Sigmoid colon (tissue), 7 donors: ENCODE measurements around the gene NYNRIN. TPM values are rescaled to one million over a fixed set of nuclear protein-coding genes. Genes with fewer than 3 reads are reported as not detected.

Source experiments
- DNase-seq: peaks from one replicate; pipeline ENCODE4 v3.0.0-alpha.2; 2019
- H3K27ac ChIP-seq, 4 donors: fragments of 200-600 bp; sonication (generic); one replicate each; pipeline ENCODE4 v1.5.1; 2016 to 2019; ENCODE audit warnings: mild to moderate bottlenecking in 1 of 4
- H3K27me3 ChIP-seq, 3 donors: fragments of 200-600 bp; sonication (generic); one replicate each; pipeline ENCODE4 v1.5.1; 2019; ENCODE audit warnings: mild to moderate bottlenecking in 1 of 3
- H3K36me3 ChIP-seq, 4 donors: fragments of 200-600 bp; sonication (generic); one replicate each; pipeline ENCODE4 v1.5.1; 2016 to 2019
- H3K4me1 ChIP-seq, 4 donors: fragments of 200-600 bp; sonication (generic); one replicate each; pipeline ENCODE4 v1.5.1; 2017 to 2019
- H3K4me3 ChIP-seq, 4 donors: fragments of 200-600 bp; sonication (generic); one replicate each; pipeline ENCODE4 v1.5.1; 2017 to 2019; ENCODE audit warnings: mild to moderate bottlenecking in 2 of 4, moderate library complexity in 1 of 4
- H3K9me3 ChIP-seq, 4 donors: fragments of 200-600 bp in 3 of 4; sonication (generic) in 3 of 4; one replicate each; pipeline versions ENCODE4 v1.5.1 to v1.6.1; 2013 to 2019
- EP300 ChIP-seq, 4 donors: sonication (generic); formaldehyde crosslinking; IDR thresholded peaks; one replicate each; pipeline ENCODE4 v1.6.1; 2017; ENCODE audit warnings: antibody characterized with exemption in 4 of 4
- POLR2A ChIP-seq, 2 donors: fragments of 450-650 bp; IDR thresholded peaks; one replicate each; pipeline ENCODE4 v1.6.1; 2016; ENCODE audit warnings: antibody characterized with exemption in 2 of 2, mild to moderate bottlenecking in 2 of 2, moderate library complexity in 2 of 2
- POLR2AphosphoS5 ChIP-seq, 4 donors: sonication (generic); formaldehyde crosslinking; IDR thresholded peaks; one replicate each; pipeline ENCODE4 v1.6.1; 2017; ENCODE audit warnings: antibody characterized with exemption in 4 of 4
- WGBS, 2 donors: extraction: QIAGEN DNeasy Blood & Tissue Kit; methylation state at CpG; one replicate each; pipeline ENCODE4 v1.1.7; 2013; 5-methylcytosine and 5-hydroxymethylcytosine counted together
- intact Hi-C: fragments of 100-400 bp; cut with DNase I; formaldehyde crosslinking; loops from one replicate; pipeline ENCODE4 v1.15.1; 2023
- polyA plus RNA-seq, 3 donors: library from polyadenylated mRNA; stranded (reverse); fragments of 200-250 nt; gene quantifications; one replicate each; pipeline ENCODE4 v1.2.3, GENCODE V29; 2013
- total RNA-seq, 4 donors: library from RNA; depleted of rRNA; stranded (reverse); fragments of >200 nt; gene quantifications; one replicate each; pipeline ENCODE4 v1.1.0, GENCODE V29; 2016
- TF ChIP-seq, protein P1 (sequence below), 4 experiments: fragments of 450-650 bp in 3 of 4; fragments of 200-600 bp in 1 of 4; IDR thresholded peaks; one replicate each; pipeline ENCODE4 v1.5.1; 2016 to 2019; ENCODE audit warnings: antibody characterized with exemption in 4 of 4, mild to moderate bottlenecking in 3 of 4, moderate library complexity in 2 of 4
- donor health status: healthy with polysubstance abuse.
- donor health status: Bipolar disorder and iron deficiency.
- donor health status: healthy.

Gene NYNRIN
- total and polyA plus RNA-seq, 7 donors: 0.60 to 17.4 (median 6.8) TPM

DNA sequence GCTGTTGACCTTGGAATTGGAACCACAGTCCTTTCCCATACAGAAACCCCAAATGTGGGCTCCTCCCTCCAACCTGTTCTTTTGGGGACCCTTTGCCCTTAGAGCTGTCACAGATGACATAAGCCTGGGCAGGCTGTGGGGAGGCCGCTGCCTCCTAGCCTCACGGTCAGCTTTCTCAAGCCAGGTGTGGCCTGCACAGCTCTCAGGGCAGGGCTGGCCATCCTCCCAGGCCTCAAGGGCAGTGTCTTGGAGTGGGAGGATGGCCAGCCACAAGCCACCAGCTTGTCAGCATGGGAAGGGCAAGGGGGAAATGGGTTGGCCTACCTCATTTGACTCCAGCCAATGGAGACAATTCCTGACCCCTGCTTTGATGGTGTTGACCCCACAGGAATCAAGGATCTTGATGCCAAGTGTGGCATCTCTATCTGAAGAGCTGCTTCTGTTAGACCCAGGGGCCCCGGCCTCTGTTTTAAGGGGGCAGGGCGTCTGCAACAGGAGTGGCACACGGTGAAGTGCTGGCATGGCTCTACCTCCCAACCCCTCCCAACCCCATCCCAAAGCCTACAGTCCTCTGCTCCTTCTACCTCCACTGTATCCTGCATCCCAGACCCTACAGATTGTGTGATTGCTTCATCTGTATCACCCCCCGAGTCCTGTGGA, 19.2 kb downstream of the NYNRIN start:
- WGBS, 2 donors: 65 to 82% methylated on average over 6 of the region's 6 CpGs
- H3K4me1 ChIP-seq: peaks cover 0 to 7% (median 0%) of the 10 kb centered on the region in 4 donors
- no peaks in the 10 kb centered on the region for H3K9me3 ChIP-seq
- H3K4me3 ChIP-seq: no peak overlapping the region
- no peak for DNase-seq
- intact Hi-C loops: no loop called here
- TF ChIP-seq POLR2A (IDR thresholded peaks at IDR 0.05) (no peak), EP300 (IDR thresholded peaks at IDR 0.05) (no peak), POLR2AphosphoS5 (IDR thresholded peaks at IDR 0.05) (no peak)
- TF ChIP-seq, protein P1, sequence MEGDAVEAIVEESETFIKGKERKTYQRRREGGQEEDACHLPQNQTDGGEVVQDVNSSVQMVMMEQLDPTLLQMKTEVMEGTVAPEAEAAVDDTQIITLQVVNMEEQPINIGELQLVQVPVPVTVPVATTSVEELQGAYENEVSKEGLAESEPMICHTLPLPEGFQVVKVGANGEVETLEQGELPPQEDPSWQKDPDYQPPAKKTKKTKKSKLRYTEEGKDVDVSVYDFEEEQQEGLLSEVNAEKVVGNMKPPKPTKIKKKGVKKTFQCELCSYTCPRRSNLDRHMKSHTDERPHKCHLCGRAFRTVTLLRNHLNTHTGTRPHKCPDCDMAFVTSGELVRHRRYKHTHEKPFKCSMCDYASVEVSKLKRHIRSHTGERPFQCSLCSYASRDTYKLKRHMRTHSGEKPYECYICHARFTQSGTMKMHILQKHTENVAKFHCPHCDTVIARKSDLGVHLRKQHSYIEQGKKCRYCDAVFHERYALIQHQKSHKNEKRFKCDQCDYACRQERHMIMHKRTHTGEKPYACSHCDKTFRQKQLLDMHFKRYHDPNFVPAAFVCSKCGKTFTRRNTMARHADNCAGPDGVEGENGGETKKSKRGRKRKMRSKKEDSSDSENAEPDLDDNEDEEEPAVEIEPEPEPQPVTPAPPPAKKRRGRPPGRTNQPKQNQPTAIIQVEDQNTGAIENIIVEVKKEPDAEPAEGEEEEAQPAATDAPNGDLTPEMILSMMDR (IDR thresholded peaks at IDR 0.05): no peak
- H3K27me3 ChIP-seq: no peaks in the 10 kb centered on the region
- no peak overlapping the region for H3K27ac ChIP-seq
- H3K36me3 ChIP-seq: peaks cover 0 to 26% (median 6%) of the 10 kb centered on the region in 4 donors

- TF ChIP-seq, protein P1 (IDR thresholded peaks at IDR 0.05): no peak
- TF ChIP-seq POLR2A (IDR thresholded peaks at IDR 0.05): peak in 1 of 2 donors; percentile 10
- Histone ChIP-seq H3K36me3 (peaks cover 0 to 20% (median 4%) of the 10 kb centered on the region in 4 donors), H3K4me1 (peaks cover 0 to 7% (median 0%) of the 10 kb centered on the region in 4 donors), H3K27me3 (no peaks in the 10 kb centered on the region), H3K9me3 (no peaks in the 10 kb centered on the region), H3K4me3 (no peak overlapping the region), H3K27ac (no peak overlapping the region)
- intact Hi-C loops: no loop called here
- no peak for DNase-seq
- 12 to 55% methylated on average over 6 of the region's 6 CpGs for WGBS, 2 donors
Observed at GRCh38 chr14:24418492-24418873, 19.7 kb downstream of the NYNRIN start.

- Histone ChIP-seq H3K4me1 (peaks cover 0 to 7% (median 0%) of the 10 kb centered on the region in 4 donors), H3K9me3 (no peaks in the 10 kb centered on the region), H3K27me3 (no peaks in the 10 kb centered on the region), H3K27ac (no peak overlapping the region), H3K36me3 (no peaks in the 10 kb centered on the region), H3K4me3 (no peak overlapping the region)
- DNase-seq: no peak
- intact Hi-C loops: no loop called here
- TF ChIP-seq POLR2A (IDR thresholded peaks at IDR 0.05): no peak
- no peak for TF ChIP-seq POLR2AphosphoS5 (IDR thresholded peaks at IDR 0.05)
- TF ChIP-seq, protein P1 (IDR thresholded peaks at IDR 0.05): no peak
- 49 to 85% methylated on average over 4 of the region's 4 CpGs for WGBS, 2 donors
Observed at GRCh38 chr14:24422261-24422660, 23.5 kb downstream of the NYNRIN start.

DNA sequence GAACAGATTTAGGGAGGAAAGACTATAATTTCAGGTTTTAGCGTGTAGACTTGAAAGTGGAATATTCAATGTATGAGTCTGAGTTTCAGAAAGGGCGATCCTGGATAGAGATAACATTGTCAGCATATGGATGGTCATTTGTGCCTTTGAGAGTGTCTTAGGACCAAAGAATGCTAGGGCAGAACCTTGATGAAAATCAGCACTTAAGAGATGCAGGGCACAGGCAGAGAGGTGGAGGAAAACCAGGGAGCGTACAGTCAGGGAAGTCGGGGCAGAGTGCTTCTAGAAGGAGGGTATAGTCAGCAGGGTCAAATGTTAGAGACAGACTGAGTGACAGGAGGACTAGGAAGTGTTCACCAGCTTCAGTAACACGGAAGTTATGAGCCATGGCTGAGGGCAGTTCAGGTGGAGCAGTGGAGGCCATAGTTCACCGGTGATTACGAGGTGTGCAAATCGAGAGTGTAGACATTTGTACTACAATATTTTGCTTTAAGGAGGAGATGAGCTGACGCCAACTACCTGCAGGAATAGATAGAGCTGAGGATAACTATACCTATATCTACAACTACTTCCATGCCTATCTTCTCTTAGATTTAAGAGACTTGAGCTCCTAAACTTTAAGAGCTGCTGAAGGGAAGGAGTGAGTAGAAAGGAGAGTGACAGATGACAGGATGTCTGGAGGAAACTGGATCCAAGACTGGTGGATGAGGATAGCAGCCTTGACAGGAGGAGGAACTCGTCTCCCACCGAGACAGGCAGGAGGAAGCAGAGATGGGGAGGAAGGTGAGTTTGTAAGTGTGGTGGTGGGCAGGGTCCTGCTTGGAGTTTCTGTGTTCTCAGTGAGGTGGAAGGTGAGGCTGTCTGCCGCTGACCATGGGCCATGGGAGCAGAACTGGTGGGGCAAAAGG, 24.1 kb downstream of the NYNRIN start:
- Histone ChIP-seq H3K9me3 (no peaks in the 10 kb centered on the region), H3K27me3 (no peaks in the 10 kb centered on the region), H3K4me1 (peaks cover 0 to 7% (median 0%) of the 10 kb centered on the region in 4 donors), H3K36me3 (no peaks in the 10 kb centered on the region), H3K27ac (no peak overlapping the region), H3K4me3 (no peak overlapping the region)
- TF ChIP-seq POLR2A (IDR thresholded peaks at IDR 0.05) (no peak), POLR2AphosphoS5 (IDR thresholded peaks at IDR 0.05) (no peak), EP300 (IDR thresholded peaks at IDR 0.05) (no peak)
- TF ChIP-seq, protein P1 (IDR thresholded peaks at IDR 0.05): no peak
- 46 to 57% methylated on average over 12 of the region's 12 CpGs for WGBS, 2 donors
- intact Hi-C loops: no loop called here
- DNase-seq: no peak
